Left lung (tissue), 10 donors: ENCODE data around the gene PAK3. TPM values are rescaled to one million over a fixed set of nuclear protein-coding genes. Genes with fewer than 3 reads are reported as not detected.

Experiments used
- ATAC-seq: fragments of 200-7000 bp; cut with Tn5 transposase; one replicate; pipeline ENCODE4 v1.9.1; 2020; ENCODE audit warnings: moderate library complexity
- DNase-seq, 4 donors: peaks; one replicate each; pipeline ENCODE4 v3.0.0-alpha.2; 2013 to 2020
- H3K27ac ChIP-seq, 2 donors: fragments of 200-600 bp; sonication (generic) in 1 of 2; one replicate each; pipeline versions ENCODE4 v1.5.0 to v1.8.0; 2020 to 2021
- H3K27me3 ChIP-seq, 2 donors: fragments of 200-600 bp; sonication (generic) in 1 of 2; one replicate each; pipeline versions ENCODE4 v1.5.0 to v1.8.0; 2020 to 2021
- H3K36me3 ChIP-seq, 2 donors: fragments of 200-600 bp; sonication (generic) in 1 of 2; one replicate each; pipeline versions ENCODE4 v1.5.0 to v1.8.0; 2020 to 2021
- H3K4me1 ChIP-seq, 2 donors: fragments of 200-600 bp; one replicate each; pipeline ENCODE4 v1.8.0; 2021
- H3K4me3 ChIP-seq, 2 donors: fragments of 200-600 bp; sonication (generic) in 1 of 2; one replicate each; pipeline versions ENCODE4 v1.5.0 to v1.8.0; 2020 to 2021; ENCODE audit warnings: mild to moderate bottlenecking in 1 of 2
- H3K9me3 ChIP-seq, 2 donors: fragments of 200-600 bp; sonication (generic) in 1 of 2; one replicate each; pipeline versions ENCODE4 v1.5.0 to v1.8.0; 2020 to 2021
- CTCF ChIP-seq, 2 donors: fragments of 200-600 bp; sonication (generic) in 1 of 2; IDR thresholded peaks; one replicate each; pipeline versions ENCODE4 v1.5.0 to v1.8.0; 2021; ENCODE audit warnings: antibody characterized with exemption in 2 of 2
- intact Hi-C, 2 donors: fragments of 100-400 bp; cut with DNase I; formaldehyde crosslinking; loops; one replicate each; pipeline versions ENCODE4 v1.11.2 to v1.14.2; 2022
- polyA plus RNA-seq, 6 donors: library from polyadenylated mRNA; unstranded; fragments of 120-200 nt; gene quantifications; one replicate each; pipeline ENCODE4 v1.2.1, GENCODE V29; 2013; ENCODE audit not compliant: insufficient read length in 6 of 6
- total RNA-seq, 2 donors: library from RNA; stranded (reverse); fragmentation: NEBNext Ultra II Directional; extraction: Animal tissue kit (Norgen Biotek cat#: 25700); gene quantifications; one replicate each; pipeline ENCODE4 v1.2.1, GENCODE V29; 2021
- donor health status: DM: no; HTN: yes; CAD: no.
- donor health status: DM: no; HTN: no; CAD: no.

PAK3 gene
- total and polyA plus RNA-seq, 8 donors = 0.42 to 3.1 (median 0.97) TPM

- DNase-seq (no peak), ATAC-seq (no peak)
- TF ChIP-seq CTCF (IDR thresholded peaks at IDR 0.05) = no peak
- H3K4me3 ChIP-seq = no peak overlapping the region
- H3K36me3 ChIP-seq = no peaks in the 10 kb centered on the region
- H3K27me3 ChIP-seq = no peaks in the 10 kb centered on the region
- no peaks in the 10 kb centered on the region for H3K4me1 ChIP-seq
- intact Hi-C loops = no loop called here
- H3K27ac ChIP-seq = no peak overlapping the region
- H3K9me3 ChIP-seq = no peaks in the 10 kb centered on the region
Observed at GRCh38 chrX:111114806-111115205, 18.8 kb downstream of the PAK3 start.

GRCh38 chrX:111116666-111117065 lies 20.7 kb downstream of the PAK3 start:
- Histone ChIP-seq H3K27ac (no peak overlapping the region), H3K36me3 (no peaks in the 10 kb centered on the region), H3K27me3 (no peaks in the 10 kb centered on the region), H3K4me3 (no peak overlapping the region), H3K4me1 (no peaks in the 10 kb centered on the region), H3K9me3 (no peaks in the 10 kb centered on the region)
- intact Hi-C loops = no loop called here
- no peak for ATAC-seq
- DNase-seq = no peak
- no peak for TF ChIP-seq CTCF (IDR thresholded peaks at IDR 0.05)

- Histone ChIP-seq H3K4me1 (no peaks in the 10 kb centered on the region), H3K9me3 (no peaks in the 10 kb centered on the region), H3K36me3 (no peaks in the 10 kb centered on the region), H3K4me3 (no peak overlapping the region), H3K27ac (no peak overlapping the region), H3K27me3 (no peaks in the 10 kb centered on the region)
- DNase-seq = no peak
- TF ChIP-seq CTCF (IDR thresholded peaks at IDR 0.05) = no peak
- intact Hi-C loops = no loop called here
- no peak for ATAC-seq
Observed at GRCh38 chrX:111119341-111119740, 23.4 kb downstream of the PAK3 start.

- Histone ChIP-seq H3K27me3 (no peaks in the 10 kb centered on the region), H3K4me1 (no peaks in the 10 kb centered on the region), H3K9me3 (no peaks in the 10 kb centered on the region), H3K36me3 (no peaks in the 10 kb centered on the region), H3K27ac (no peak overlapping the region), H3K4me3 (no peak overlapping the region)
- TF ChIP-seq CTCF (IDR thresholded peaks at IDR 0.05) = no peak
- intact Hi-C loops = no loop called here
- ATAC-seq (no peak), DNase-seq (no peak)
Observed at GRCh38 chrX:111123125-111123524, 27.1 kb downstream of the PAK3 start.

- DNase-seq (no peak), ATAC-seq (no peak)
- Histone ChIP-seq H3K9me3 (no peaks in the 10 kb centered on the region), H3K4me1 (no peaks in the 10 kb centered on the region), H3K36me3 (no peaks in the 10 kb centered on the region), H3K27ac (no peak overlapping the region), H3K4me3 (no peak overlapping the region), H3K27me3 (no peaks in the 10 kb centered on the region)
- intact Hi-C loops = no loop called here
- TF ChIP-seq CTCF (IDR thresholded peaks at IDR 0.05) = no peak
Observed at GRCh38 chrX:111123606-111124179, 27.7 kb downstream of the PAK3 start.
